ENCODE data around the gene MYO1B.
A peak's percentile ranks its signal among the peaks of the same experiment; 100 is the strongest.

MYO1B gene

GRCh38 chr2:191465766-191466420, 220.7 kb downstream of the MYO1B start:
- Histone ChIP-seq H3K27ac (ENCODE audit: low read length, poor library complexity, severe bottlenecking) (no peak overlapping the region), H3K79me1 (replicated peaks; ENCODE audit: low read length, poor library complexity, severe bottlenecking) (no peaks in the 10 kb centered on the region), H3K9me3 (ENCODE audit: control insufficient read depth, low read length) (peaks cover 2% of the 10 kb centered on the region), H2BK120ac (ENCODE audit: low read depth, low read length) (no peak overlapping the region), H3K4ac (ENCODE audit: low read depth in 1 of 2, low read length in 2 of 2) (no peak overlapping the region), H2BK15ac (ENCODE audit: low read depth, poor library complexity, severe bottlenecking) (no peak overlapping the region), H3K9ac (ENCODE audit: low read length) (no peak overlapping the region), H2AFZ (ENCODE audit: low read depth, low read length) (no peak overlapping the region), H2BK5ac (ENCODE audit: low read depth, low read length, poor library complexity, severe bottlenecking) (no peak overlapping the region), H3K4me1 (ENCODE audit: control insufficient read depth, insufficient read depth, low read depth, low read length) (peaks cover 1% of the 10 kb centered on the region), H3K4me2 (ENCODE audit: low read length, poor library complexity, severe bottlenecking) (no peak overlapping the region), H3K4me3 (ENCODE audit: insufficient read depth in 1 of 2, low read depth in 1 of 2, low read length in 2 of 2) (no peak overlapping the region), H4K91ac (ENCODE audit: low read length) (no peak overlapping the region), H2AK5ac (ENCODE audit: low read length, severe bottlenecking) (no peak overlapping the region), H3K23ac (ENCODE audit: low read length in 2 of 2) (no peak overlapping the region), H3K14ac (ENCODE audit: low read length in 2 of 2) (no peak overlapping the region), H3K27me3 (ENCODE audit: control insufficient read depth in 1 of 2, insufficient read depth in 1 of 2, low read length in 2 of 2) (peaks cover 0 to 4% of the 10 kb centered on the region in 2 experiments), H3K36me3 (ENCODE audit: control insufficient read depth in 1 of 2, insufficient read depth in 2 of 2, low read depth in 1 of 2, low read length in 2 of 2) (no peaks in the 10 kb centered on the region), H3K18ac (ENCODE audit: low read depth in 1 of 2, low read length in 2 of 2) (no peak overlapping the region), H2BK12ac (ENCODE audit: low read length in 2 of 2) (no peak overlapping the region), H4K8ac (ENCODE audit: low read length) (peak overlapping the region; percentile 69)
- no peak for DNase-seq
- 71% methylated on average over 1 of the region's 3 CpGs for WGBS

GRCh38 chr2:191467113-191467512, 221.9 kb downstream of the MYO1B start:
- Histone ChIP-seq H2AFZ (ENCODE audit: low read depth, low read length) (no peak overlapping the region), H3K18ac (ENCODE audit: low read depth in 1 of 2, low read length in 2 of 2) (no peak overlapping the region), H3K79me1 (replicated peaks; ENCODE audit: low read length, poor library complexity, severe bottlenecking) (no peaks in the 10 kb centered on the region), H3K4me3 (ENCODE audit: insufficient read depth in 1 of 2, low read depth in 1 of 2, low read length in 2 of 2) (no peak overlapping the region), H2BK12ac (ENCODE audit: low read length in 2 of 2) (no peak overlapping the region), H2BK15ac (ENCODE audit: low read depth, poor library complexity, severe bottlenecking) (no peak overlapping the region), H2BK5ac (ENCODE audit: low read depth, low read length, poor library complexity, severe bottlenecking) (no peak overlapping the region), H3K36me3 (ENCODE audit: control insufficient read depth in 1 of 2, insufficient read depth in 2 of 2, low read depth in 1 of 2, low read length in 2 of 2) (no peaks in the 10 kb centered on the region), H2BK120ac (ENCODE audit: low read depth, low read length) (no peak overlapping the region), H4K91ac (ENCODE audit: low read length) (no peak overlapping the region), H3K4me1 (ENCODE audit: control insufficient read depth, insufficient read depth, low read depth, low read length) (peaks cover 1% of the 10 kb centered on the region), H3K23ac (ENCODE audit: low read length in 2 of 2) (no peak overlapping the region), H3K27me3 (ENCODE audit: control insufficient read depth in 1 of 2, insufficient read depth in 1 of 2, low read length in 2 of 2) (peaks cover 0 to 4% of the 10 kb centered on the region in 2 experiments), H3K14ac (ENCODE audit: low read length in 2 of 2) (no peak overlapping the region), H3K4ac (ENCODE audit: low read depth in 1 of 2, low read length in 2 of 2) (no peak overlapping the region), H3K4me2 (ENCODE audit: low read length, poor library complexity, severe bottlenecking) (no peak overlapping the region), H3K27ac (ENCODE audit: low read length, poor library complexity, severe bottlenecking) (no peak overlapping the region), H3K9ac (ENCODE audit: low read length) (no peak overlapping the region), H4K8ac (ENCODE audit: low read length) (no peak overlapping the region), H3K9me3 (ENCODE audit: control insufficient read depth, low read length) (no peaks in the 10 kb centered on the region), H2AK5ac (ENCODE audit: low read length, severe bottlenecking) (no peak overlapping the region)
- no peak for DNase-seq
- WGBS: 92% methylated on average over 5 of the region's 5 CpGs

- H3K4ac ChIP-seq (ENCODE audit: low read depth in 1 of 2, low read length in 2 of 2): no peak overlapping the region
- H3K18ac ChIP-seq (ENCODE audit: low read depth in 1 of 2, low read length in 2 of 2): no peak overlapping the region
- no peak overlapping the region for H2BK120ac ChIP-seq (ENCODE audit: low read depth, low read length)
- H3K14ac ChIP-seq (ENCODE audit: low read length in 2 of 2): no peak overlapping the region
- H3K9ac ChIP-seq (ENCODE audit: low read length): no peak overlapping the region
- no peak overlapping the region for H2BK5ac ChIP-seq (ENCODE audit: low read depth, low read length, poor library complexity, severe bottlenecking)
- no peaks in the 10 kb centered on the region for H3K79me1 ChIP-seq (replicated peaks; ENCODE audit: low read length, poor library complexity, severe bottlenecking)
- H3K4me1 ChIP-seq (ENCODE audit: control insufficient read depth, insufficient read depth, low read depth, low read length): no peaks in the 10 kb centered on the region
- no peak overlapping the region for H3K23ac ChIP-seq (ENCODE audit: low read length in 2 of 2)
- no peak overlapping the region for H3K4me2 ChIP-seq (ENCODE audit: low read length, poor library complexity, severe bottlenecking)
- no peak overlapping the region for H2AFZ ChIP-seq (ENCODE audit: low read depth, low read length)
- H4K8ac ChIP-seq (ENCODE audit: low read length): no peak overlapping the region
- H3K4me3 ChIP-seq (ENCODE audit: insufficient read depth in 1 of 2, low read depth in 1 of 2, low read length in 2 of 2): no peak overlapping the region
- no peak for DNase-seq
- H2BK12ac ChIP-seq (ENCODE audit: low read length in 2 of 2): no peak overlapping the region
- H3K27ac ChIP-seq (ENCODE audit: low read length, poor library complexity, severe bottlenecking): no peak overlapping the region
- no peak overlapping the region for H4K91ac ChIP-seq (ENCODE audit: low read length)
- H3K36me3 ChIP-seq (ENCODE audit: control insufficient read depth in 1 of 2, insufficient read depth in 2 of 2, low read depth in 1 of 2, low read length in 2 of 2): no peaks in the 10 kb centered on the region
- no peak overlapping the region for H2AK5ac ChIP-seq (ENCODE audit: low read length, severe bottlenecking)
- H3K9me3 ChIP-seq (ENCODE audit: control insufficient read depth, low read length): no peaks in the 10 kb centered on the region
- H3K27me3 ChIP-seq (ENCODE audit: control insufficient read depth in 1 of 2, insufficient read depth in 1 of 2, low read length in 2 of 2): peaks cover 0 to 4% of the 10 kb centered on the region in 2 experiments
- H2BK15ac ChIP-seq (ENCODE audit: low read depth, poor library complexity, severe bottlenecking): no peak overlapping the region
Observed at GRCh38 chr2:191470306-191470705, 225.1 kb downstream of the MYO1B start.

- H2BK15ac ChIP-seq (ENCODE audit: low read depth, poor library complexity, severe bottlenecking): no peak overlapping the region
- DNase-seq: no peak
- H3K27ac ChIP-seq (ENCODE audit: low read length, poor library complexity, severe bottlenecking): no peak overlapping the region
- no peaks in the 10 kb centered on the region for H3K4me1 ChIP-seq (ENCODE audit: control insufficient read depth, insufficient read depth, low read depth, low read length)
- H3K4me2 ChIP-seq (ENCODE audit: low read length, poor library complexity, severe bottlenecking): no peak overlapping the region
- 92% methylated on average over 1 of the region's 1 CpG for WGBS
- H2BK12ac ChIP-seq (ENCODE audit: low read length in 2 of 2): no peak overlapping the region
- H2BK120ac ChIP-seq (ENCODE audit: low read depth, low read length): no peak overlapping the region
- H3K79me1 ChIP-seq (replicated peaks; ENCODE audit: low read length, poor library complexity, severe bottlenecking): no peaks in the 10 kb centered on the region
- H4K91ac ChIP-seq (ENCODE audit: low read length): no peak overlapping the region
- H2AK5ac ChIP-seq (ENCODE audit: low read length, severe bottlenecking): no peak overlapping the region
- no peak overlapping the region for H3K4me3 ChIP-seq (ENCODE audit: insufficient read depth in 1 of 2, low read depth in 1 of 2, low read length in 2 of 2)
- no peak overlapping the region for H3K23ac ChIP-seq (ENCODE audit: low read length in 2 of 2)
- H3K36me3 ChIP-seq (ENCODE audit: control insufficient read depth in 1 of 2, insufficient read depth in 2 of 2, low read depth in 1 of 2, low read length in 2 of 2): no peaks in the 10 kb centered on the region
- H2BK5ac ChIP-seq (ENCODE audit: low read depth, low read length, poor library complexity, severe bottlenecking): no peak overlapping the region
- H4K8ac ChIP-seq (ENCODE audit: low read length): no peak overlapping the region
- no peaks in the 10 kb centered on the region for H3K9me3 ChIP-seq (ENCODE audit: control insufficient read depth, low read length)
- no peak overlapping the region for H2AFZ ChIP-seq (ENCODE audit: low read depth, low read length)
- H3K14ac ChIP-seq (ENCODE audit: low read length in 2 of 2): no peak overlapping the region
- H3K18ac ChIP-seq (ENCODE audit: low read depth in 1 of 2, low read length in 2 of 2): no peak overlapping the region
- no peaks in the 10 kb centered on the region for H3K27me3 ChIP-seq (ENCODE audit: control insufficient read depth in 1 of 2, insufficient read depth in 1 of 2, low read length in 2 of 2)
- H3K9ac ChIP-seq (ENCODE audit: low read length): no peak overlapping the region
- H3K4ac ChIP-seq (ENCODE audit: low read depth in 1 of 2, low read length in 2 of 2): no peak overlapping the region
Observed at GRCh38 chr2:191474464-191474863, 229.3 kb downstream of the MYO1B start.

Measured in mesenchymal stem cell (in vitro differentiated cells and primary cell).